CD8-positive, alpha-beta memory T cell (primary cell): Measurements from ENCODE around the gene SLC8A1. TPM values are rescaled to one million over a fixed set of nuclear protein-coding genes. Genes with fewer than 3 reads are reported as not detected.
A peak's percentile ranks its signal among the peaks of the same experiment; 100 is the strongest.

Experiments used
- CTCF ChIA-PET: fragments of 350-600 bp; sonication (Branson Sonifier 250); formaldehyde crosslinking; loops from one replicate; lab custom pipeline; 2021; ENCODE audit warnings: antibody characterized with exemption; lab: Charles Lee
- POLR2A ChIA-PET: fragments of 350-600 bp; sonication (Branson Sonifier 250); formaldehyde crosslinking; loops from one replicate; lab custom pipeline; 2021; ENCODE audit warnings: antibody characterized with exemption; lab: Charles Lee
- DNase-seq, 5 donors: peaks; one replicate each; pipeline versions ENCODE4 v3.0.0 to v3.0.0-alpha.2; 2020 to 2022; ENCODE audit warnings: mixed read lengths in 1 of 5
- H3K27ac ChIP-seq: one replicate; pipeline ENCODE4 v1.7.0; 2013; ENCODE audit warnings: low read depth, mild to moderate bottlenecking, low read length, moderate library complexity
- H3K27me3 ChIP-seq: 2 replicates; pipeline ENCODE4 v1.7.0; 2013; ENCODE audit warnings: low read length, mild to moderate bottlenecking; ENCODE audit not compliant: insufficient read depth, poor library complexity, severe bottlenecking
- H3K36me3 ChIP-seq: 2 replicates; pipeline ENCODE4 v1.7.0; 2013; ENCODE audit warnings: mild to moderate bottlenecking, low read length, moderate library complexity; ENCODE audit not compliant: insufficient read depth
- H3K4me1 ChIP-seq: 2 replicates; pipeline ENCODE4 v1.7.0; 2013; ENCODE audit warnings: mild to moderate bottlenecking, low read length, moderate library complexity; ENCODE audit not compliant: insufficient read depth
- H3K4me3 ChIP-seq: 2 replicates; pipeline ENCODE4 v1.7.0; 2013; ENCODE audit warnings: mild to moderate bottlenecking, low read length
- H3K9me3 ChIP-seq: 2 replicates; pipeline ENCODE4 v1.7.0; 2013; ENCODE audit warnings: mild to moderate bottlenecking, low read length
- H3K27ac Mint-ChIP-seq, 8 donors: one replicate each; pipeline ENCODE4 v1.8.0; 2020 to 2021; ENCODE audit warnings: mixed read lengths in 8 of 8, mild to moderate bottlenecking in 6 of 8, inconsistent platforms in 3 of 8, moderate library complexity in 3 of 8
- H3K27me3 Mint-ChIP-seq, 2 donors: one replicate each; pipeline ENCODE4 v1.8.0; 2020 to 2021; ENCODE audit warnings: mixed read lengths in 2 of 2, mild to moderate bottlenecking in 1 of 2, moderate library complexity in 1 of 2
- H3K36me3 Mint-ChIP-seq, 3 donors: one replicate each; pipeline ENCODE4 v1.8.0; 2020 to 2021; ENCODE audit warnings: mixed read lengths in 3 of 3, inconsistent platforms in 1 of 3, mild to moderate bottlenecking in 1 of 3
- H3K4me1 Mint-ChIP-seq, 3 donors: one replicate each; pipeline ENCODE4 v1.8.0; 2020 to 2021; ENCODE audit warnings: mixed read lengths in 3 of 3, inconsistent platforms in 1 of 3, mild to moderate bottlenecking in 1 of 3
- H3K4me3 Mint-ChIP-seq, 7 donors: one replicate each; pipeline ENCODE4 v1.8.0; 2020 to 2021; ENCODE audit warnings: mixed read lengths in 7 of 7, mild to moderate bottlenecking in 6 of 7, moderate library complexity in 4 of 7, inconsistent platforms in 2 of 7
- H3K9me3 Mint-ChIP-seq, 5 donors: one replicate each; pipeline ENCODE4 v1.8.0; 2020 to 2022; ENCODE audit warnings: mixed read lengths in 5 of 5, mild to moderate bottlenecking in 3 of 5, moderate library complexity in 2 of 5, inconsistent platforms in 1 of 5
- polyA plus RNA-seq: library from polyadenylated mRNA; unstranded; fragments of 300-500 nt; fragmentation: Illumina TruSeq; gene quantifications from one replicate; pipeline ENCODE4 v1.2.3, GENCODE V29; 2021
- total RNA-seq, 2 experiments: library from RNA; stranded (reverse); gene quantifications; one replicate each; pipeline ENCODE4 v1.2.3, GENCODE V29; 2021

Gene SLC8A1
- total and polyA plus RNA-seq, 3 experiments from 2014 or later = 0.15 to 0.22 TPM; not detected in 1

DNA sequence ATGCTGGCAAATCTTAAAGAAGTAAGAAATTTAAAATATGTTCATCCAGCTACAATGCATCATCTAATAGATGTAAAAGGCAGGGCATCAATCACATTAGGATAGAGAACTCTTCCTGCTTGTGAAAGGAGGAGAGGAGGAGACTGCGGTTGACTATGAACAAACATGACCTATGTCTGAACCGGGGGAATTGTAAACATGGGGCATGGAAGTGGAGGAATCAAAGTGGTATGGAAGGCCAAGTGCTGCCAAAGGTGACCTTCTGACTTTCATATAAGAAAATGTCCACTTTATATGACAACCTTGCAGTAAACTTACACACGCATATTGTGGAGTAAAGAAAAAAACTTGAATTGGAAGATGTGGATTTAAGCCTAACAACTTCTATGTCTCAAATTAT lies 20.0 kb upstream of the SLC8A1 start:
- no peak for DNase-seq
- Histone ChIP-seq H3K4me3 (no peak overlapping the region), H3K9me3 (no peaks in the 10 kb centered on the region), H3K27me3 (no peaks in the 10 kb centered on the region), H3K4me1 (no peaks in the 10 kb centered on the region), H3K27ac (no peak overlapping the region), H3K36me3 (no peaks in the 10 kb centered on the region)
- H3K4me1 Mint-ChIP-seq = no peaks in the 10 kb centered on the region
- no peaks in the 10 kb centered on the region for H3K36me3 Mint-ChIP-seq
- H3K27ac Mint-ChIP-seq = no peak overlapping the region
- no peaks in the 10 kb centered on the region for H3K27me3 Mint-ChIP-seq
- ChIA-PET CTCF (no interaction called here), POLR2A (no interaction called here)
- peak overlapping the region in 1 of 7 donors; percentile 42 for H3K4me3 Mint-ChIP-seq
- peaks cover 0 to 2% (median 0%) of the 10 kb centered on the region in 5 donors for H3K9me3 Mint-ChIP-seq

DNA sequence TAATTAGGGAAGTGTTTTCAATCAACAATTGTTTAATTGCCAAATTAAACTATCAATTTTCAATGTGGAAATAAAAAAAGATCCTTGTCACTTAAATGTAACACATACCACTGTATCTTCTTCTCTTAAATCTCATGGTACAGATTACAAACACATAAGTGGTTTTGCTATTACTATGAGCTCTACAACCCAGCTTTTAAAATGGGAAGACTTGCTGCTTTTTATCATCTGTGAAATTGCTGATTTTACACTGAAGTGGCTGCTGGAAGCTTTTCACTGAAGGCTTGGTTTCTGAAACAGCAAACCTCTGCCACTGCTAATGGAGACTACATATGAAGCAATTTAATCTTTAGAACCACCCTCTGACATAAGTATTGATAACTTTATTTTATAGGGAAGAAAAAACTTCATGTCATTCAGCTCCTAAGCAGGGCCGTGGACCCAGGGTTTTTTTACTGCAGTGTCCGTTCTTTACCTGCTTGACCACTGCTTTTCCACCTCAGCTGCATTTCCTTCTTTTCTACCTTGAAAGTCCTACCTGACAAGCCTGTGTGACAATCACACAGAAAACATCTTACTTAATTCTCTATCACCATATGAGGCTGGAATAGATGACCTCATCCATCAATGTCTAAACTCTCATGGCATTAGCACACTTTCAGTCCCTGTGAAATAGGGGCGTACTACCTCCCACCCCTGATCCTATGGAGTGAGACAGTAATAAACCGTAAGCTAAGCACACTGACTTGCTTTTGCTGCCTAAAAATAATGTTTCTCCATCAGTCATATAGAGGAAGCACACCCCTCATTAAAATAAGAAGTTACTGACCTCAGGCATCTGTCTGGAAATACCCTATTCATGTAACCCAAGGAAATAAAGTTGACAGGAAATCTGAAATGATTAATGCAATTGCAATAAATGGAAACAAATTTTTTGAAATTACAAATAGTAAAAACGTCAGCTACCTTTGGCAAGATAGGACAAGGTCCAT lies 19.2 kb upstream of the SLC8A1 start:
- Mint-ChIP-seq H3K4me3 (no peak overlapping the region), H3K9me3 (peaks cover 0 to 4% (median 0%) of the 10 kb centered on the region in 5 donors), H3K4me1 (no peaks in the 10 kb centered on the region), H3K27me3 (no peaks in the 10 kb centered on the region), H3K27ac (no peak overlapping the region), H3K36me3 (no peaks in the 10 kb centered on the region)
- Histone ChIP-seq H3K27ac (no peak overlapping the region), H3K4me1 (no peaks in the 10 kb centered on the region), H3K27me3 (no peaks in the 10 kb centered on the region), H3K4me3 (no peak overlapping the region), H3K36me3 (no peaks in the 10 kb centered on the region), H3K9me3 (no peaks in the 10 kb centered on the region)
- DNase-seq = no peak
- ChIA-PET POLR2A (no interaction called here), CTCF (no interaction called here)

DNA sequence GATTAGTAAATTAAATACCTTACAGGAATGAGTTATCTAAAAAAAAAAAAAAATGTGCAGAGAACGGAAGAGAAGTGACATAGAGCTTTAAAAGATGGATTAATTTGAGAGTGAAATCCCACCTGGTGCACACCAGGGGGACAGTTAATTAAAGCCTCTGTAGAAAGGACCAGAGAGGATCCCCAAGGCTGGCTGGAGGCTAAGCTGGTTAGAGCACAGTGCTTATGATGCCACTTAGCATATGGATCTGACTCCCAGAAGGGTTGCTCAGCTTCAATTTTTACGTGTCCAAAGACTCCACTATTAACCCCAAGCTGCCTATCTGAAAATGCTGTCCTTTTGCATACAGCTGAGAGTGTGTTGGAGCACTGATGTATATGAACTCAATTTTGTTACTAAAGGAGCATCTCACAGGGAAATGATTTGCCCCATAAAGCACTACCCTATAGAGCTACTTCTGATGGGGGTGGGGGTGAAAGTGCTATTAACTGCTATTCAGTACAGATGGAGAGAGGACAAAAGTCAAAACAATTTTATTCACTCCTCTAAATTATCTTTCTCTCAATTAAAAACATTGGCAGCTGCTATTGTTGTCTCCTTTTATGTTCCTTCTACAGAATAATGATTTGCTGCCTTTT lies 15.2 kb upstream of the SLC8A1 start:
- no peaks in the 10 kb centered on the region for H3K4me1 ChIP-seq
- no peak for DNase-seq
- no peak overlapping the region for H3K27ac ChIP-seq
- no peaks in the 10 kb centered on the region for H3K36me3 Mint-ChIP-seq
- POLR2A ChIA-PET = no interaction called here
- H3K9me3 Mint-ChIP-seq = peaks cover 0 to 7% (median 0%) of the 10 kb centered on the region in 5 donors
- H3K4me1 Mint-ChIP-seq = no peaks in the 10 kb centered on the region
- no peak overlapping the region for H3K4me3 ChIP-seq
- no peak overlapping the region for H3K27ac Mint-ChIP-seq
- no peaks in the 10 kb centered on the region for H3K9me3 ChIP-seq
- CTCF ChIA-PET = no interaction called here
- no peak overlapping the region for H3K4me3 Mint-ChIP-seq
- no peaks in the 10 kb centered on the region for H3K27me3 ChIP-seq
- H3K27me3 Mint-ChIP-seq = peaks cover 0 to 2% of the 10 kb centered on the region in 2 donors
- H3K36me3 ChIP-seq = no peaks in the 10 kb centered on the region

DNA sequence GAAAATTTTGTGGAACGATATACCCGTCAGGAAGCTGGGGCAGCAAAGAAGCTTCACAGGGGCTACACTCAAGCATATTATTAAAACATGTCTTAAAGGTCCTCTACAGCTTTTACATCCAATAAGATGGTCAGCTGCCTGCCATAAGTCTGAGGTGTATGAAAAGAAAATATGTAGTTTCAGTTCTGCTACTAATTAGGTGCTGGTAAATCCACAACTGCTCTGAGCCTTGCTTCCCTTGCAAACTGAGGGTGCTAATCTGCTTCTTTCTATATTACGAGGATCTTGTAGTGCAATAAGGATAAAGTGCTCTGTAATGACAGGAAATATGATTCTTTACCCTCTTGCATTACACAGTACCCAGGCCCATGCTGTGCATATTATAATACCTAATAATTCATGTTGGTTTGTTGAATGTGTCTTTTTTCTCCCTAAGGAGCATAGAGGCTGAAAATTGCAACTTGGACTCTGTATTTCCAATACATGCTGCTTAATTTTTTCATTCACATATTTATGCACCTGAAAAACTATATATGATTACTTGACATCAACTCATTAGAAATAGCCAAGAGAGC lies 14.5 kb upstream of the SLC8A1 start:
- Mint-ChIP-seq H3K4me1 (no peaks in the 10 kb centered on the region), H3K36me3 (no peaks in the 10 kb centered on the region), H3K27me3 (peaks cover 0 to 2% of the 10 kb centered on the region in 2 donors), H3K27ac (no peak overlapping the region), H3K9me3 (peaks cover 0 to 7% (median 0%) of the 10 kb centered on the region in 5 donors), H3K4me3 (no peak overlapping the region)
- Histone ChIP-seq H3K27me3 (no peaks in the 10 kb centered on the region), H3K27ac (no peak overlapping the region), H3K36me3 (no peaks in the 10 kb centered on the region), H3K9me3 (no peaks in the 10 kb centered on the region), H3K4me1 (no peaks in the 10 kb centered on the region), H3K4me3 (no peak overlapping the region)
- POLR2A ChIA-PET = no interaction called here
- no peak for DNase-seq
- CTCF ChIA-PET = no interaction called here

DNA sequence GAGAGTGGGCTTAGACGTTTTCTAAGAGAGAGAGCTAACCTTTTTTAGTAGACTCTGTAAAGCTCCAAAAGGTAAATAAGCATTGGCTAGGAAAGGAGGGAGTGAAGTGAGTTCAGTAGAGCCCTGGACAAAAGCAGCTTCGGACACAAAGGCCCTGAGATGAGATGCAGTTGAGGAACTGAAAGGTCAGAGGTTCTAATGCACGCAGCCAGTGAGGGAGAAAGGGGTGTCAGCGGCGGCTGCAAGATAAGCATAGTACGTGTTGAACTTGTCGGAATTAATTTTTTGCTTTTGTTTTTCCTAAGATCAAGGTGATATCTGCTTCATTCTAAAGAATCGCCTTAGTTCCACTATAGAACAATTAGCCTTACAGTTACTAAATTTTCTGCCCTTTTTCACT lies 11.2 kb upstream of the SLC8A1 start:
- peaks cover 0 to 2% of the 10 kb centered on the region in 2 donors for H3K27me3 Mint-ChIP-seq
- CTCF ChIA-PET = no interaction called here
- POLR2A ChIA-PET = no interaction called here
- no peaks in the 10 kb centered on the region for H3K36me3 Mint-ChIP-seq
- H3K4me1 Mint-ChIP-seq = no peaks in the 10 kb centered on the region
- DNase-seq = no peak
- H3K36me3 ChIP-seq = no peaks in the 10 kb centered on the region
- H3K4me3 ChIP-seq = no peak overlapping the region
- H3K4me3 Mint-ChIP-seq = no peak overlapping the region
- no peaks in the 10 kb centered on the region for H3K9me3 ChIP-seq
- peaks cover 0 to 8% (median 4%) of the 10 kb centered on the region in 5 donors for H3K9me3 Mint-ChIP-seq
- no peaks in the 10 kb centered on the region for H3K4me1 ChIP-seq
- no peak overlapping the region for H3K27ac ChIP-seq
- no peak overlapping the region for H3K27ac Mint-ChIP-seq
- no peaks in the 10 kb centered on the region for H3K27me3 ChIP-seq

DNA sequence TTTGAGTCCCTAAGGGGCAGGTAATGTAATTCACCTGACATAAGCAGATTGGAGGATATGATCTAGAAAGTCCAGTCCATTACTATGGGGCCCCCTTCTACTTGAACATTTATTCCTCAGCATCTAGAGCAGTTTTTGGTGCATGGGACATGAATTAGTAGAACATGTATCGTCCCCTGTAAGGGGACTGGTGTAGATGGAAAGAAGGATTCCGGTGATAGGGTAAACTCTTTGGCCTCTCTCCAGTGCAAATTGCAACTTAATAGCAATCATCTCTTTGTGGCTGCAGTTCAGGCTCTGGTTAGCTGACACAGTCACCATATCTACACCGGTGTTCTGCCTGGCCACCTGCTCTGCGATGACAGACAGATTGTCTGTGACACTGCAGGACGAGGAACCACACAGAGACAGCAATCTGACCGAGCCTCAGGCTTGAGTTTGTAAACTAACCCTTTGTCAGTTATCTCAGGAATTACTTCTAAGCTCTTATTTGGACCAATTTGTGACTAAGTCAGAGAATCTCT lies 6.4 kb upstream of the SLC8A1 start:
- peaks cover 0 to 11% (median 2%) of the 10 kb centered on the region in 5 donors for H3K9me3 Mint-ChIP-seq
- no peak overlapping the region for H3K4me3 ChIP-seq
- ChIA-PET POLR2A (no interaction called here), CTCF (no interaction called here)
- DNase-seq = no peak
- no peaks in the 10 kb centered on the region for H3K9me3 ChIP-seq
- H3K27ac ChIP-seq = no peak overlapping the region
- no peaks in the 10 kb centered on the region for H3K4me1 Mint-ChIP-seq
- H3K4me1 ChIP-seq = no peaks in the 10 kb centered on the region
- H3K36me3 ChIP-seq = no peaks in the 10 kb centered on the region
- H3K27me3 ChIP-seq = no peaks in the 10 kb centered on the region
- H3K27ac Mint-ChIP-seq = no peak overlapping the region
- H3K36me3 Mint-ChIP-seq = no peaks in the 10 kb centered on the region
- peaks cover 0 to under 1% of the 10 kb centered on the region in 2 donors for H3K27me3 Mint-ChIP-seq
- H3K4me3 Mint-ChIP-seq = no peak overlapping the region

DNA sequence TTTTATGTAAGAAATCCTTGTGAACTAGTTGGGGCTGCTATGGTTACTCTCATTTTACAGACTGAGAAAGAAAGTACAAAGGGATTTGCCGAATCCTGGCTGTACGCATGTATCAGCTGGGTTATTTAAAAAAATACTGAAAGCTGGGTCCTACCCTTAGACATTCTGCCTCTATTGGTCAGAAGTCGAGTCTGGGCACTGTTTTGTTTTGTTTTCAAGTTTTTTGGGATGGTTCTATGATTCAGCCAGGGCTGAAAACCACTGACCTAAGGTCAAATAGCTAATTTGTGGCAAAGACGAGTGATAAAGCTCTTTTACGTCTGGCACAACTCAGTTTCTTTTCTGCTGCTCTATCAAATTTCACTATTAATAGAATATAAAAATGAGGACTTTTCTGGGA lies 5.9 kb upstream of the SLC8A1 start:
- no peak overlapping the region for H3K27ac Mint-ChIP-seq
- no peaks in the 10 kb centered on the region for H3K36me3 Mint-ChIP-seq
- no peaks in the 10 kb centered on the region for H3K4me1 Mint-ChIP-seq
- no peak for DNase-seq
- peaks cover 0 to 11% (median 2%) of the 10 kb centered on the region in 5 donors for H3K9me3 Mint-ChIP-seq
- no peaks in the 10 kb centered on the region for H3K4me1 ChIP-seq
- no peak overlapping the region for H3K4me3 ChIP-seq
- H3K27me3 ChIP-seq = no peaks in the 10 kb centered on the region
- no peaks in the 10 kb centered on the region for H3K9me3 ChIP-seq
- ChIA-PET POLR2A (no interaction called here), CTCF (no interaction called here)
- no peaks in the 10 kb centered on the region for H3K36me3 ChIP-seq
- peaks cover 4 to 6% of the 10 kb centered on the region in 2 donors for H3K27me3 Mint-ChIP-seq
- H3K27ac ChIP-seq = no peak overlapping the region
- H3K4me3 Mint-ChIP-seq = no peak overlapping the region

DNA sequence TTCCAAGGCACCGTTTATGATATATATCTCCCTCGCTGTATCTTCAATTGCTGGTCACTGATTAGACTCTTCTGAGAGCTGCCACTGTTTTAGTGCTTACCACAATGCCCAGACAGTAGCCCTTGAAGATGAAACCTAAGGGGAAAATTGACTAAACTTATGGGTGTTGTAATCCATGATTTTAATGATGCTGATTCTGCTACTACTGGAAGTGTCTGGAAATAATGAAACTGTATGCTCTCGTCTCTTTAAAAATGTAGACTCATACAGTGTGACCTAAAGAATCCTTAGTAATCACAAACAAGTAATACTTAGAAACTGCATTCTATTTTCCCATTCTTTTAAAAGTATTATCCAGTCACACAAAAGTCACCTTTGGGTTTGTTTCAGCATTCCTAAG lies 5.5 kb upstream of the SLC8A1 start:
- peaks cover 2 to 3% (median 2%) of the 10 kb centered on the region in 3 donors for H3K4me1 Mint-ChIP-seq
- H3K4me3 Mint-ChIP-seq = no peak overlapping the region
- H3K36me3 Mint-ChIP-seq = no peaks in the 10 kb centered on the region
- ChIA-PET CTCF (no interaction called here), POLR2A (no interaction called here)
- H3K27ac Mint-ChIP-seq = no peak overlapping the region
- H3K27me3 ChIP-seq = no peaks in the 10 kb centered on the region
- DNase-seq = no peak
- no peak overlapping the region for H3K4me3 ChIP-seq
- no peaks in the 10 kb centered on the region for H3K9me3 ChIP-seq
- peaks cover 2 to 13% (median 4%) of the 10 kb centered on the region in 5 donors for H3K9me3 Mint-ChIP-seq
- H3K4me1 ChIP-seq = no peaks in the 10 kb centered on the region
- H3K36me3 ChIP-seq = no peaks in the 10 kb centered on the region
- H3K27ac ChIP-seq = no peak overlapping the region
- H3K27me3 Mint-ChIP-seq = peaks cover 9% of the 10 kb centered on the region in 2 donors
